GM21737 (cell line): ENCODE results near the gene RBP5.

Source experiments
- ATAC-seq: cut with Tn5 transposase; IDR thresholded peaks from one replicate; pipeline ENCODE4 v1.9.1; 2021; ENCODE audit warnings: mild to moderate bottlenecking, moderate library complexity; ENCODE audit not compliant: unreplicated experiment

The RBP5 gene

DNA sequence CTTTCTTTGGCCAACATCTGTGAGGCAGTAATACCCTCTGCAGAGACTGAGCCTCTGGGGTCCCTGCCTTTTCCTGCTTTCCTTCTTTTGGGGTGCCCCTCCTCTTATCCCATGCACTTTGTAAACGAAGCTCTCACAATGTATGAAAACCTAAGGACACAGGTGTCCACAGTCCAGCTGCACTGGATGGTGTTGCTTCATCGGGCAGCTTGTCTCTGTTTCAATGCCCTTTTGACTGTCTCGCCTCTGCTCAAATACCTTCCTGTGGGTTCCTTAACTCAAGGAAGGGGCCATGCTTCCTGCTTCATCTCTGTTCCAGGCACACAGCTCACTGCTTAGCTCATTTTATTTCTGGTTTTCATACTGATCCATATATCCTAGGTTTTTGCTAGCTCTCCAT, 26.1 kb downstream of the RBP5 start:
- ATAC-seq = no peak

DNA sequence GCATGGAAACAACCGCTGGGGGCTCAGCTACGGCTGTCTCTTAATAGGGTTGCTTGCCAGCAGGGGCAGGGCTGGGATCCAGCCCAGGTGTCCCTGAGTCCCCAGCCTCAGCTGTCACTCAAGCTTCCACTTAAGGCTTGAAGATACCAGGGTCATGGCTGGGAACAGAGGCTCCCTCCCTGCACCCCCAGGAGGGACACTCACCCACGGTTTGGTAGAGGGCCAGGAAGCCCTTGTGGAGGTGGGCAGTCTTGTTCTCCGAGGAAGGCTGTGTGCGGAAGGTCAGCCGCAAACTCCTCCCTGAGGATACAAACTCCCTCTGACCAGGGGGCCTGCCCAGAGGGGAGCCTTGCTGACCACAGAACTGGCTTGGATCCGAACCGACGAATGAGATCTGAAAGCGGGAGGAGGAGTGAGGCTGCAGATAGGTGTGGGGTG, 27.0 kb downstream of the RBP5 start:
- ATAC-seq = no peak

DNA sequence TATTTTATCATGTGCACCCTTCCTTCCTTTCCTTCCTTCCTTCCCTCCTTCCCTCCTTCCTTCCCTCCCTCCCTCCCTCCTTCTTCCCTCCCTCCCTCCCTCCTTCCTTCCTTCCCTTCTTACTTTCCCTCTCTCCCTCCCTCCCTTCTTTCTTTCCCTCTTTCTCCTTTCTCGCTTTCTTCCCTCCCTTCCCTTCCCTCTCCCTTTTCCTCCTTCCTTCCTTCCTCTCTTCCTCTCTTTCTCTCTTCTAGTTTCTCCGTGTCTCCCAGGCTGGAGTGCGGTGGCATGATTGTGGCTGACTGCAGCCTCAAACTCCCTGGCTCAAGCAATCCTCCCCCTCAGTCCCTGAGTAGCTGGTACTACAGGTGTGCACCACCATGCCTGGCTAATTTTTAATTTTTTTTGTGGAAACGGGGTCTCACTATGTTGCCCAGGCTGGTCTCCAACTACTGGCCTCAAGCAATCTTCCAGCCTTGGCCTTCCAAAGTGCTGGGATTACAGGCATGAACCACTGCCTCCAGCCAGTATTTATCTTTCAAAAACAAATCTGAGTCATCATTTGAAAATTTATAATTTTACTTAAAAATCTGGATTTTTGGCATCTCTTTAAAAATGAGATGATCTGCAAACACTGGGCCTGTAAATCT, 27.5 kb downstream of the RBP5 start:
- ATAC-seq = no peak

DNA sequence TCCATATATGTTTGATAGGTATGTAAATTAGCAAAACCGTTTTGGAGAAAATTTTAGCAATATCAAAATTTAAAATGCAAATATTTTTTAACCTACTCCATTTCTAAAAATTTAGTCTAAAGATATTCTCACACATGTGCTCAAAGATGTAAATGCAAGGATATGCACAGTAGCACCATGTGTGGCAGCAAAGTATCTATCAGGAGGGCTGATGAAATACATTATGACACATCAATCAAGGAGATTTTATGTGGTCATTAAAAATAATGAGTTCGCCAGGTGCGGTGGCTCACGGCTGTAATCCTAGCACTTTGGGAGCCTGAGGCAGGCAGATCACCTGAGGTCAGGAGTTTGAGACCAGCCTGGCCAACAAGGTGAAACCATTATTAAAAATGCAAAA, 28.4 kb downstream of the RBP5 start:
- no peak for ATAC-seq

DNA sequence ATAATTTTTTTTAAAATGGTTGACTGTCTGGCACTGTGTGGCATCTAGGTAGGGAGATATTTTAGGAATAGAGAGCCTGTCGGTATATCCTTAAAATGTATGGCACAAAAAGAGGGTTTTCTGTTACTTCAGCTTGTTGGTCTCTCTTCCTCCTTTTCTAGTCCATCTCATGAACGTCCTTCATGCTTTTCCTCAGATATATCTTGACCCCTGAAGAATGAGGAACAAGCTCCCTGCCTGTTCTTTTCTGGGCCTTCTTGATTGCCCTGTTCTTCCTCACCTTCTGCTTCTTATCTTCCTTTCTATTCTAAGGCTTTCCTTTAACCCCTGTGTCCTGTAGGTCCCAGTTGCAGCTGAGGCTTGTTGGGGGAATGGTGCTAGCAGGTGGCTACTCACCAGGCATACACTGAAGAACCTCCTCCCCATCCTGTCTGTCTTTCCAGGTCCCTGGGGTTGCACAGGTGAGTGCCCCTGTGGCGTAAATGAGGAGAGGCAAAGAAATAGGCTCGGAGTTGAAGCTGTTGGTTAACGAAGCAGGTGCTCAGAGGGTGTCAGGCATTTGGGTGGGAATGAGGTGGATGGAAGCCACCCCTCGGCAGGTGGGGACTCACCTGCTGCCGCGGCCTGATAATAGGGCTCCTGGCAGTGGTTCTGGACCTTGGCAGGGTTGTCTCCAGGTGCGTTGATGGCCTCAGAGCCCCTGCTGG, 29.2 kb downstream of the RBP5 start:
- ATAC-seq = no peak

DNA sequence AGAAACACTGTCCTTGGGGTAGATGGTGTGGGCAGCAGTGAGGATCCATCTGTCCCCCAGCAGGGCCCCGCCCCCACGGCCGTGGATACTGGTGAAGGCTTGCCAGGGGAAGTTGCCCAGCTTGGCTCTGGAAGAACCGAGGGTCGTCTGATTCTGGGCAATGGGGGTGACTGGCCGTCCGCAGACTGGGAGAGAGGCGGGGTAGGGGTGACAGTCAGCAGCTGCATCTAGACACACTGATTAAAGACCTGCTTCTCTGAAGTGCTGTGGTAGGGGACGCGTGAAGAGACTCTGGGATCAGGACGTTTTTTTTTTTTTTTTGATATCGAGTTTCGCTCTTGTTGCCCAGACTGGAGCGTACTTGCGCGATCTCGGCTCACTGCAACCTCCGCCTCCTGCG, 31.7 kb downstream of the RBP5 start:
- no peak for ATAC-seq

DNA sequence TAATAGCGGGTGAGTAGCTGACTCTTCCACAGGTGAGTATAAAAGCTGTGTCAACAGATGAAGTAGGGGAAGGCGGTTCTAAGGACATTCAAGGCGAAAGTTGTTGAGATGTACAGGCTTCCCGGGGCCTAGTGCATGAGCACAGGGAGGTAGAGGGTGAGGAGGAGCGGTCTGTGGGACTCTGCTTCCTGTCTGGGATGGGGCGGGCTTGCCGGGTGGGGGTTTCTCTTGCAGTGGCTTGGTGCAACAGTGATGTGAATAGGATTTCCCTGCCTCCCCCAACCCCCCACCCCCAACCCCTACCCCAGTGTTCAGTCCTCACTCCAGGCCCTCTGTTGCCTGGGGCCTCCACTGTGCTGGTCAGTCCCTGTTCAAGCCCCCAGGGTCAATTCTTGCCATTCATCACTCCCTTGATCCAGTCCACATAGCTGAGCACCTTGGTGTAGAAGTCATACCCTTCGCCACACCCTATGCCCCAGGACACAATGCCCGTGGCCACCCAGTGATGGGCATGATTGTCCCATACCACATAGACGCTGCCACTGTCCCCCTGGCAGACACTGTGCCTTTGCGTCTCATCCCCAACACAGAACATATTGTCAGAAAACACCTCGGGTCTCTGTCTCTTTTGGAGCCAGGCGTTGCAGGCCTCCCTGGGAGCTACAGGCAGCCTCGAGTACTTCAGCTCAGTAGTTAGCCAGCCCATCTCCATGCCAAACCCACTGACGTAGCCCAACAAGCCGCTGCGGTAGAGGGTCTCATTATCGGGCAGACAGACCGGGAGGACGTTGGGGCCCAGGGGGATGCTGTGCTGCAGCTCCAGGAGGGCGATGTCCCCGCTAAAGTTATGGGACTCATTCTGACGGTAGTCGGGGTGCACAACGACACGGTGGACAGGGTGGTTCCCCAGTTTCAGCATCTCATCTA, 32.4 kb downstream of the RBP5 start:
- ATAC-seq = no peak

DNA sequence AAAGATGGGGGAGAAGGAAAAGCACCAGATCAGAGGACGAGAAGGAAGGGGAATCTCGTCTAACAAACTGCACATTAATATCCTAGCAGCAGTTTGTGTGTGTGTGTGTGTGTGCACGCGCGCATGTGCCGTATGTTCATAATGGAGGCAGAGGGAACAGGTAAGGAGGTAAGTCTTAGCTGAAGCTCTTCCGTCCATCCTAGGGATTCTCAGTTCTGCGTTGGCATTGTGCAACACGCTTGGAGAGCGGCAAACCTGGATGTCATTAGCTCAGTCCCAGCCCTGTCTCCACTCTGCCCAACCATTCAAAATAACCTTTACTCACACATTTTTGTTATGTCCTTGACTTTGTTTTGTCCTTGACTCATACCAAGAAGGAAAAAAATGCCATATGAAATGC, 34.8 kb downstream of the RBP5 start:
- no peak for ATAC-seq

DNA sequence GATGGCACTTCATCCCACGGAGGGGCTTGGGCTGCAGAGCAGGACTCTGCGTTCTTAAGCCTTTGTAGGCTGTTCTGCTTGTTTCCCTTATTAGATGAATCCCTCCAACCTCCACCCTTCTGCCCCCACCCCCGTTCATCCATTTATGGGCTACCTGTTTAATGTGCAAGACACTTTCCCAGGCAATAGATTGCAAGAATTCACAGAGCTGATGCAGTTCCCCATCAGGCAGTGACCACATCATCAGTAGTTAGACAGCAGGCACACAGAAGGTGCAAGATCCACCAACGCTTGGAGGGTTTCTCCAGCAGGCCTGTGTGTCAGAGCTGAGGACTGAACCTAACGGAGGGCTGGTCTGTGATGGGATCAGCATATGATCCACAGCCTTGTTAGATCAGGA, 35.2 kb downstream of the RBP5 start:
- no peak for ATAC-seq

DNA sequence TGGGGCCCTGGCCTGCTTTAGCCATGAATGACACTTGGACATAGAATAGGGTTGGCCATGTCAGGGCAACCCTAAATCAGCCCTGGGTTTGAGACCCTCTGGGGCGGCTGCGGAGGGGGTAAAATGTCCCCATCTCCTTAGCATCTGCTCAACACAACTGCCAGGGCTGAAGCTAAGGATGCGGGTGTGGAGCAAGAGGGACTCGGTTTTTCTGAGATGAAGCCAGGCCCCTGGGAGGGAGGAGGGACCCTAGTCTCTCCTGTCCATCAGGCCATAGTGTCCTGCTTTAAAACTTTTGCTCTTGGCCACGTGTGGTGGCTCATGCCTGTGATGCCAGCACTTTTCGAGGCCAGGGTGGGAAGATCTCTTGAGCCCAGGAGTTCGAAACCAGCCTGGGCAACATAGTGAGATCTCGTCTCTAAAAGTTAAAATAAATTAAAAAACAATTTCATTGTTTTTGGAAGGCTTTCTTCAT, 35.7 kb downstream of the RBP5 start:
- ATAC-seq = no peak

DNA sequence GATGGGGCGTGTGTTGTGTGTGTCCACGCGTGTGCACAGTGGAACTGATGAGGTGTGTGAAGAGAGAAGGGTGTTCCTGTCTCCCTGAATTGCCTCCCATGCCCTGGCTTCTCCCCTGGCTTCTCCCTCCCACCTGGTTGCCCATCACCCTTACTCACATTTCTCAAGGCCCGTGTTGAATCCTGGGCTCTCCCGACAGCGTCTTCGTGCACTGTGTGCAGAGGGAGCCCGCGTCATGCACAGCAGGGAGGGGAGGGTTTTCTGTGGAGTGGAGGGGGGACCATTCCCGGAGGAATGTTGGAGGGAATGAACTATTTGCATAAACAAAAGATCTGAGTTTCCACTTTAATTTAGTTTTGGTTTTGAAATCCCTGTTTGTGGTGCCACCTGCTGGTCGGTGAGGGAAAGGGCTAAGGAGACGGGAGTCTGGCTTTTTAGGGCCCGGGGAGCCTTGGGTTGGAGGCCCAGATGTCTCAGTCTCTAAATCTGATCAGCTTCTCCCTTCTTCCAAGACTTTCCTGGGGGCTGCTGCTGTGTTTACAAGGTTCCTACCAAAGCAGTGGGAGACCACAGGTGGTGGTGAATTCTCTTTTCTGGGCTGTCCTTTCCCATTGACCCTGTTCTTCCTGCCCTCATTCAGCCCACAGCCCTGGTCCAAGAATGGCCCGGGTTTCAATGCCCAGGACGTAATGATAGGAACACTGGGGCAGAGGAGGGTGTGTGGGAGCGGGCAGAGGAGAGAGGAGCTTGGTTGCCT, 36.3 kb downstream of the RBP5 start, which contains the start of gene C1R:
TSS of gene C1R (minus strand) at position 217 of the 757 bp plus-strand sequence. CDS start at position 160, 57 bp downstream.
- ATAC-seq = no peak

DNA sequence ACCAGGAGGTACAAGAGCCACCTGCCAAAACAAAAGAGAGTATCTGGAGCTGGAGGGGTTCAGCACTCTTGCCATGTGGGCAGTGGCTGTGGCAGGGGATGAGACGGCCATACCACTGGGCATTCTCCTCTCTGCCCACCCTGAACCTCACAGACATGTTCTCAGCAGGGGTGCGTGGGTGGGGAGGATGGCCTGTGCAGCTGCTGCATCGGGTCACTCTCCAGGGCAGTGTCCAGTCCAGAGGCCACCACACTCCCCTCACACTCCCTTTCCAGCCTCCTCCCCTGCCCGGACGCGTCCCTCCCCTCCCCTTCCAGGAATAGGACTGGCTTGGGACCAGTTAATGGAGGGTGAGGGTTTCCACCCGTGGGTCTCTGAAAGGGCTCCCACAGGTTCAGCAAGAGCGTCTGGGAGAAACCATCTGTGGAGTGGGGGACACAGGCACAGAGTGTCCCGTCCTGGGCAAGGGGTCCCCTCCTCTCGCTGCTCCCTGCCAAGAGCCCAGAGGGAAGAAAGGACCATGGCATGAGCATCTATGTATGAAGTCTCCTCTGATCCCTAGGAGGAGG, 36.9 kb downstream of the RBP5 start:
- ATAC-seq = no peak

DNA sequence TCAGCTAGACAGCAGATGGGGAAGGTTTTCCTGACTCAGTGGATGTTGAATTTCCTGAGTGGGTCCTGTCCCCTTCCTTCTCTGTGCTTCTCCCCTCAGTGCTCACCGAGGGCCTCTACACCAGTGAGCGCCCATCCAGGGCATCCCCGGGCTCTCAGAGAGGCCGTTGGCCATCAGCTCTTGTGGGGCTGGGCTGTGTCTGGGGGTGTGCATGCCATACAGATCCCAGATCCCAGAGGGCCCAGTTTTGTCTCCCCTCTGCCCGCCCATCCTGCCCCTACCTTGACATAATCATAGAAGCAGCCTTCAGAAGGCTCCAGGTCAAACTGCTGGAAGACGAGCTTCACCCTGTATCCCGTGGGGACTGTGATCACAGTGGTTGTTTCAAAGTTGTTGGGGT, 37.5 kb downstream of the RBP5 start:
- ATAC-seq = no peak

DNA sequence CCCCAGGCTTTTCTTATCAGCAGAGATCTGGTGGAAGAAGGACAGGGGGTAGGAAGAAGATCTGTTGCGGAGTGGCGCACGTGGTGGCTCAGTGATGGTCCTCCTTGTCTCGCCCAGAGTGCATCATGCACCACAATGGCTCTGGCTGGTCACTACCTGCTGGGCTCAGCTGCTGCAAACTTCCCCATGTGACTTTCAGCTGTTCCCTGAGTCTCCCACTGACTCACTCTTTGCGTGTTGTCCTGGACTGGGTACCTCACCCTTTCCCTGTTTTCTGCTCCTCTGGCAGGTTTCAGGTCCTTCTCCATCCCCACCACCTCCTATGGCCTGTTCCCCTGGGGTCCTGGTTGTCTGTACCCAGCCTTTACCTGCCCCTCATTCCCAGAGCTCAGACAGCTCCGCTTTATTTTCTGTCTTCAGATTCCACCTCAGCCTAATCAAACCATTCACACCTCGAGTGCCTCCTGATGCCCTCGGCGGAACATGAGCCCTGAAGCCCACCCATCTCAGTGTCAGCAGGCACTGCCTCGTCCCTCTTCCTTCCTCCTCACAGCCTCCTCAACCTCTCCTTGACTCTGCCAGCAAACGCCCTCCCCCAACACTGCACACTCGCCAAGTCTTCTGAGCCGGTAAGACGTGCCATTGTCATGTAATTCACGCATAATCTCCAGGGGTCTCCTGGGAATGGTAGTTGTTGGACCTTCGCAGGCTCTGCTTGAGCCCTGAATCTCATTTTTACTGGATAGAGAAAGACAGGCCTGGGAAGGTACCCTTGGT, 38.3 kb downstream of the RBP5 start:
- ATAC-seq = no peak

DNA sequence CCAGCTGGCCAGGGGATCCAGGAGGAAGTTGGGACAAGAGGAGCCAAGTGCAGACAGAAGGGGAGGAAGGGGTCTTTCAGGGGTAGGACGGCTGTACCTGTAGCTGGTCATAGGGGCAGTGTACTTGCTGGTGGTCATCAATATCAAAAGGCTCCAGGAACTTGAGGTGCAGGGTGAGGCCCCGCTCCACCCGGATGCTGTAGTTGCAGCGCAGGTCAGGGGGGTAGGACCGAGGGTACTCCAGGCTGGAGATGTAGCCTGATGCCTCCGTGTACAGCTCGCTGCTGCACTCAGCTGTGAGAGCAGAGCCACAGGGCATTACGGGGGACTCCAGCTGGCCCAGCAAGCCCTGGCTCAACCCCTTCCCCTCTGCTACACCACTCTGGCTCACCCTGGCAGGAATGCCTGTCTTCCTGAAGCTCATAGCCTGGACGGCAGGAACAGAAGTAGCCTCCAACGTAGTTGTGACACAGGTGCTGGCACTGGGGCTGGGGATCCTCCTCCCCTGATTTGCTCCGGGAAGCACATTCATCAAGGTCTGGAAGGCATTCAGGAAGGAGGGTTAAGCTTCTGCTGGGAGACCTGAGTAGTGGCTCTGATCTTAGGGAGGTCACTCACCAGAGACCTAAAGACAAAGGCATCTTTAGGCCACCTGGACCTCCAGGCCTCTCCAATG, 39.4 kb downstream of the RBP5 start:
- no peak for ATAC-seq

DNA sequence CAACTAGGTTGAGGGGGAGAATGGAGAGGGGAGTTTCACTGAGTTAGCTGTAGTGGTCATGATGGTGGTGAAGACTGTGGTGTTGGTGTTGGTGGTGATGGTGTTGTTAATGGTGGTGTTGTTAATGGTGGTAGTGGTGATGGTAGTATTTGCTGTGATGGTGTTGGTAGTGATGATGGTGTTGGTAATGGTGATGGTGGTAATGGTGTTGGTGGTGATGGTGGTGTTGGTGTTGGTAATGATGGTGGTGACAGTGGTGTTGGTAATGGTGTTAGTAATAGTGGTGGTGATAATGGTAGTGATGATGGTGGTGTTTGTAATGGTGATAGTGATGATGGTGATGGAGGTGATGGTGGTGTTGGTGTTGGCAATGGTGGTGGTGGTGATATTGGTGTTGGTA, 45.6 kb downstream of the RBP5 start:
- ATAC-seq = no peak

DNA sequence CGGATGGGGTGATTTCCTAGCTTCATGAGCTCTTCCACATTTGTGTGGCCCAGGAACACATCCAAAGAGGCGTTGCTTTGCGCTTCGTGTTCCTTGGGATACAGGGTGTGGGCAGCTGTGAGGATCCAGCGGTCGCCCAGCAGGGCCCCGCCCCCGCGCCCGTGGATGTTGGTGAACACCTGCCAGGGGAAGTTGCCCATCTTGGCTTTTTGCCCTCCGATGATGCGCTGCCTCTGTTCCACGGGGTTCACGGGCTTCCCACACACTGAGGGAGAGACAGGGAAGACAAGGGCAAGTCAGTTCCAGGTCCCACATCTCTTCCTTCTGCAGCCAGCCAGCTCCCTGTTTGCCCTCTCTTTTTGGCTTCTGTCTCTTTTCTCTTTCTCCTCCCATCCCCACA, 47.7 kb downstream of the RBP5 start:
- ATAC-seq = no peak

DNA sequence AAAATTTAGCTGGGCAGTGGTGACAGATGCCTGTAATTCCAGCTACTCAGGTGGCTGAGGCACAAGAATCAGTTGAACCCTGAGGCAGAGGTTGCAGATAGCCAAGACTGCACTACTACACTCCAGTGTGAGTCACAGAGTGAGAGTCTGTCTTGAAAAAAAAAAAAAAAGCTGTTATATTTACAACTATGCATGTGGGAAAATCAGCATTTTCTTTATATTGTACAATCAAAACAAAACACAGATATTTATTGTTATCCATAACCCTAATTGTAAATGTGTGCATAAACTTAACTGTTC, 48.9 kb downstream of the RBP5 start:
- no peak for ATAC-seq

DNA sequence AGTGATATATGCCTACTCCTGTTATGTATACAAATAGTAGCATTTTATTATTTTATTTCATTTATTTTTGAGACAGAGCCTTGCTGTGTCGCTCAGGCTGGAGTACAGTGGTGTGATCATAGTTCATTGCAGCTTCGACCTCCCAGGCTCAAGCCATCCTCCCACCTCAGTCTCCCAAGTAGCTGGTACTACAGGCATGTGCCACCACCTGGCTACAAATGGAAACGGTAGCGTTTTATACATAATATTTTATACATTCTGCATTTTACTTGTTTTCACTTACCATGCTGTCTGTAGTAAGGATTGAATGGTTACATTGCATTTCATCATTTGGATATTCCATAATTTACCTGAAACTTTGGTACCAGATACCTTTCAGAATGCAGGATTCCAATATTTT, 50.5 kb downstream of the RBP5 start:
- ATAC-seq = no peak
